Erythroblast (primary cell): ENCODE measurements around the gene WDR64.
A peak's percentile ranks its signal among the peaks of the same experiment; 100 is the strongest.

Experiments used
- DNase-seq, 2 experiments: peaks; one replicate each; lab custom pipeline; 2025; lab: John Stamatoyannopoulos, UW
- GATA1 ChIP-seq: IDR thresholded peaks from 2 replicates; pipeline ENCODE4 v1.6.1; 2011; ENCODE audit warnings: low read depth, mild to moderate bottlenecking, control low read depth, low read length, moderate library complexity
- POLR2A ChIP-seq: IDR thresholded peaks from 2 replicates; pipeline ENCODE4 v1.6.1; 2011; ENCODE audit warnings: mild to moderate bottlenecking, low read length

The WDR64 gene

GRCh38 chr1:241834733-241835377 lies 182.8 kb downstream of the WDR64 start:
- TF ChIP-seq GATA1 (no peak), POLR2A (no peak)
- peak; percentile 35 to 39 for DNase-seq

GRCh38 chr1:241836941-241837340 lies 184.9 kb downstream of the WDR64 start:
- no peak for TF ChIP-seq GATA1
- no peak for TF ChIP-seq POLR2A
- no peak for DNase-seq

GRCh38 chr1:241837416-241837815 lies 185.3 kb downstream of the WDR64 start:
- DNase-seq = no peak
- TF ChIP-seq GATA1 (no peak), POLR2A (no peak)

GRCh38 chr1:241837901-241838300 lies 185.8 kb downstream of the WDR64 start:
- TF ChIP-seq POLR2A = no peak
- no peak for TF ChIP-seq GATA1
- no peak for DNase-seq

- no peak for DNase-seq
- no peak for TF ChIP-seq GATA1
- no peak for TF ChIP-seq POLR2A
Observed at GRCh38 chr1:241838897-241839296, 186.8 kb downstream of the WDR64 start.

- DNase-seq = no peak
- TF ChIP-seq POLR2A = no peak
- no peak for TF ChIP-seq GATA1
Observed at GRCh38 chr1:241839369-241839979, 187.4 kb downstream of the WDR64 start.

GRCh38 chr1:241840164-241840563 lies 188.1 kb downstream of the WDR64 start:
- no peak for DNase-seq
- no peak for TF ChIP-seq POLR2A
- TF ChIP-seq GATA1 = no peak

- no peak for DNase-seq
- TF ChIP-seq POLR2A (no peak), GATA1 (no peak)
Observed at GRCh38 chr1:241841691-241842090, 189.6 kb downstream of the WDR64 start.

GRCh38 chr1:241842565-241842964 lies 190.5 kb downstream of the WDR64 start:
- no peak for TF ChIP-seq POLR2A
- TF ChIP-seq GATA1 = no peak
- DNase-seq = no peak

GRCh38 chr1:241844593-241844992 lies 192.5 kb downstream of the WDR64 start:
- DNase-seq = no peak
- TF ChIP-seq GATA1 (no peak), POLR2A (no peak)

- peak in 1 of 2 experiments; percentile 25 for DNase-seq
- no peak for TF ChIP-seq GATA1
- TF ChIP-seq POLR2A = no peak
Observed at GRCh38 chr1:241846375-241846774, 194.3 kb downstream of the WDR64 start.

GRCh38 chr1:241846862-241847539 lies 194.9 kb downstream of the WDR64 start:
- TF ChIP-seq POLR2A (no peak), GATA1 (no peak)
- peak in 1 of 2 experiments; percentile 27 for DNase-seq

- no peak for DNase-seq
- no peak for TF ChIP-seq GATA1
- no peak for TF ChIP-seq POLR2A
Observed at GRCh38 chr1:241847540-241847795, 195.4 kb downstream of the WDR64 start.

- peak; percentile 95 to 96 for DNase-seq
- peak; percentile 91 for TF ChIP-seq POLR2A
- TF ChIP-seq GATA1 = no peak
Observed at GRCh38 chr1:241847796-241848685, 196.0 kb downstream of the WDR64 start, which contains the start of gene EXO1. EXO1 (plus strand) TSS chr1:241848204; CDS start chr1:241850426, 2,222 bp downstream.
